HuH-7.5 (cell line): ENCODE data around the gene IGFBP7.

Experiments used
- DNase-seq: peaks from one replicate; pipeline ENCODE4 v3.0.0; 2011; ENCODE audit warnings: low spot score

The IGFBP7 gene

GRCh38 chr4:57109847-57110639 is at the start of gene IGFBP7:
TSS of gene IGFBP7 (minus strand) at chr4:57110385. CDS start at chr4:57110351, 34 bp downstream.
- DNase-seq = peak; percentile 54

- no peak for DNase-seq
Observed at GRCh38 chr4:57159866-57160265, 49.7 kb upstream of the IGFBP7 start.

- no peak for DNase-seq
Observed at GRCh38 chr4:57158762-57159161, 48.6 kb upstream of the IGFBP7 start.

- DNase-seq = no peak
Observed at GRCh38 chr4:57158221-57158620, 48.0 kb upstream of the IGFBP7 start.

GRCh38 chr4:57157596-57158137 is 47.5 kb upstream of the IGFBP7 start:
- no peak for DNase-seq

GRCh38 chr4:57156242-57156990 is 46.2 kb upstream of the IGFBP7 start:
- no peak for DNase-seq

- DNase-seq = no peak
Observed at GRCh38 chr4:57154926-57155325, 44.7 kb upstream of the IGFBP7 start.

GRCh38 chr4:57154191-57154590 is 44.0 kb upstream of the IGFBP7 start:
- DNase-seq = no peak

GRCh38 chr4:57153207-57153606 is 43.0 kb upstream of the IGFBP7 start:
- no peak for DNase-seq

- no peak for DNase-seq
Observed at GRCh38 chr4:57151481-57151880, 41.3 kb upstream of the IGFBP7 start.

- DNase-seq = no peak
Observed at GRCh38 chr4:57149833-57150232, 39.6 kb upstream of the IGFBP7 start.

- no peak for DNase-seq
Observed at GRCh38 chr4:57148831-57149505, 38.8 kb upstream of the IGFBP7 start.

GRCh38 chr4:57148177-57148576 is 38.0 kb upstream of the IGFBP7 start:
- no peak for DNase-seq

GRCh38 chr4:57147335-57148060 is 37.3 kb upstream of the IGFBP7 start:
- no peak for DNase-seq

- DNase-seq = no peak
Observed at GRCh38 chr4:57146444-57146843, 36.3 kb upstream of the IGFBP7 start.

- DNase-seq = no peak
Observed at GRCh38 chr4:57144466-57144865, 34.3 kb upstream of the IGFBP7 start.

- no peak for DNase-seq
Observed at GRCh38 chr4:57139783-57140182, 29.6 kb upstream of the IGFBP7 start.

GRCh38 chr4:57137261-57137660 is 27.1 kb upstream of the IGFBP7 start:
- no peak for DNase-seq

GRCh38 chr4:57136281-57136680 is 26.1 kb upstream of the IGFBP7 start:
- DNase-seq = no peak

- no peak for DNase-seq
Observed at GRCh38 chr4:57132743-57133137, 22.6 kb upstream of the IGFBP7 start.

- DNase-seq = no peak
Observed at GRCh38 chr4:57131849-57132742, 21.9 kb upstream of the IGFBP7 start.
